HCT116 (cell line): ENCODE results near the gene PDE6B. TPM values are rescaled to one million over a fixed set of nuclear protein-coding genes. Genes with fewer than 3 reads are reported as not detected.

Source experiments
- ATAC-seq: fragments of 200-7000 bp; cut with Tn5 transposase; 2 replicates; pipeline ENCODE4 v1.9.1; 2020; ENCODE audit warnings: mild to moderate bottlenecking, moderate library complexity
- BruUV-seq: library from RNA; stranded (reverse); fragments of 400-500 nt; replicated peaks from 2 replicates; lab custom pipeline; 2021; lab: Mats Ljungman, UMichigan
- CTCF ChIA-PET: fragments of 300-600 bp; sonication (Branson Sonifier 250); formaldehyde crosslinking; loops from one replicate; lab custom pipeline; 2021; ENCODE audit warnings: antibody characterized with exemption; lab: Charles Lee
- POLR2A ChIA-PET: fragments of 300-600, 350-600 bp; sonication (Branson Sonifier 250); formaldehyde crosslinking; loops from one replicate; lab custom pipeline; 2021; ENCODE audit warnings: antibody characterized with exemption; lab: Charles Lee
- RAD21 ChIA-PET, 2 experiments: fragments of 300-600 bp; sonication (Branson Sonifier 250); formaldehyde crosslinking; loops; one replicate each; lab custom pipeline; 2023; ENCODE audit warnings: low total read pairs in 2 of 2; ENCODE audit not compliant: uncharacterized antibody in 2 of 2, unreplicated experiment in 2 of 2, low non-redundant PET in 1 of 2; lab: Charles Lee
- DNase-seq: peaks from one replicate; pipeline ENCODE4 v3.0.0-alpha.2; 2010; ENCODE audit warnings: low read depth, low spot score
- H2AFZ ChIP-seq: fragments of 200-600 bp; shearing (Covaris generic), sonication (generic); 2 replicates; pipeline ENCODE4 v1.6.1; 2017; ENCODE audit warnings: low read depth, mixed run types, mixed read lengths, antibody characterized with exemption, low read length; ENCODE audit not compliant: poor library complexity, severe bottlenecking
- H3K27ac ChIP-seq: 2 replicates; pipeline ENCODE4 v1.5.1; 2012; ENCODE audit warnings: low read depth, low read length
- H3K27me3 ChIP-seq: fragments of 200-600 bp; sonication (generic); 2 replicates; pipeline ENCODE4 v1.6.1; 2016; ENCODE audit warnings: mixed run types, low read length, mixed read lengths; ENCODE audit not compliant: insufficient read depth
- H3K36me3 ChIP-seq, 2 experiments: fragments of 200-500 bp in 1 of 2; fragments of 200-600 bp in 1 of 2; sonication (Bioruptor generic) in 1 of 2; sonication (generic) in 1 of 2; 2 replicates each; pipeline versions ENCODE4 v1.5.1 to v1.6.1; 2014 to 2016; ENCODE audit warnings: low read length in 2 of 2, inconsistent platforms in 1 of 2, mixed read lengths in 1 of 2, mixed run types in 1 of 2; ENCODE audit not compliant: insufficient read depth in 2 of 2, control insufficient read depth in 1 of 2
- H3K4me1 ChIP-seq, 2 experiments: fragments of 200-600 bp in 1 of 2; sonication (generic) in 1 of 2; 2 replicates each; pipeline versions ENCODE4 v1.5.1 to v1.6.1; 2012 to 2017; ENCODE audit warnings: low read length in 2 of 2, inconsistent platforms in 1 of 2, mild to moderate bottlenecking in 1 of 2, mixed read lengths in 1 of 2, mixed run types in 1 of 2, moderate library complexity in 1 of 2; ENCODE audit not compliant: insufficient read depth in 2 of 2, control insufficient read depth in 1 of 2
- H3K4me2 ChIP-seq: fragments of 200-600 bp; sonication (generic); 2 replicates; pipeline ENCODE4 v1.6.1; 2017; ENCODE audit warnings: mixed run types, low read length, mixed read lengths
- H3K4me3 ChIP-seq, 2 experiments: fragments of 200-600 bp in 1 of 2; sonication (generic) in 1 of 2; replicated peaks in 1 of 2; 2 replicates each; pipeline ENCODE4 v1.5.1; 2011 to 2016; ENCODE audit warnings: low read length in 2 of 2, control low read depth in 1 of 2, low read depth in 1 of 2, mild to moderate bottlenecking in 1 of 2, mixed read lengths in 1 of 2, mixed run types in 1 of 2
- H3K79me2 ChIP-seq: fragments of 200-600 bp; sonication (generic); 2 replicates; pipeline ENCODE4 v1.6.1; 2017; ENCODE audit warnings: mild to moderate bottlenecking, mixed run types, low read length, moderate library complexity, mixed read lengths; ENCODE audit not compliant: insufficient read depth
- H3K9ac ChIP-seq: fragments of 200-600 bp; sonication (generic); 2 replicates; pipeline ENCODE4 v1.6.1; 2016; ENCODE audit warnings: low read length, mixed read lengths
- H3K9me2 ChIP-seq: fragments of 200-600 bp; sonication (generic), shearing (Covaris generic); 2 replicates; pipeline ENCODE4 v1.6.1; 2017; ENCODE audit warnings: mixed run types, mild to moderate bottlenecking, moderate library complexity; ENCODE audit not compliant: insufficient read depth
- H3K9me3 ChIP-seq, 2 experiments: fragments of 200-500 bp in 1 of 2; fragments of 200-600 bp in 1 of 2; sonication (Bioruptor generic) in 1 of 2; sonication (generic) in 1 of 2; 2 replicates each; pipeline ENCODE4 v1.6.1; 2014 to 2017; ENCODE audit warnings: low read length in 2 of 2, mixed read lengths in 2 of 2, inconsistent platforms in 1 of 2, low read depth in 1 of 2, mild to moderate bottlenecking in 1 of 2, mixed run types in 1 of 2, moderate library complexity in 1 of 2; ENCODE audit not compliant: control insufficient read depth in 1 of 2, insufficient read depth in 1 of 2
- H4K20me1 ChIP-seq: fragments of 200-600 bp; sonication (generic), shearing (Covaris generic); 2 replicates; pipeline ENCODE4 v1.6.1; 2017; ENCODE audit warnings: mixed run types, mild to moderate bottlenecking, moderate library complexity; ENCODE audit not compliant: insufficient read depth
- ATF3 ChIP-seq: IDR thresholded peaks from 2 replicates; pipeline ENCODE4 v1.6.1; 2012
- CEBPB ChIP-seq: IDR thresholded peaks from 2 replicates; pipeline ENCODE4 v1.6.1; 2012; ENCODE audit warnings: low read depth
- EZH2phosphoT487 ChIP-seq: fragments of 200-600 bp; IDR thresholded peaks from 2 replicates; pipeline ENCODE4 v1.6.1; 2018; ENCODE audit warnings: antibody characterized with exemption, borderline replicate concordance
- JUND ChIP-seq: IDR thresholded peaks from 2 replicates; pipeline ENCODE4 v1.6.1; 2012
- SRF ChIP-seq: IDR thresholded peaks from 2 replicates; pipeline ENCODE4 v1.6.1; 2012; ENCODE audit warnings: low read depth
- TCF7L2 ChIP-seq: IDR thresholded peaks from 2 replicates; pipeline ENCODE4 v1.7.0; 2011; ENCODE audit warnings: borderline replicate concordance, inconsistent platforms; ENCODE audit not compliant: insufficient read depth, insufficient read length; ENCODE audit errors: extremely low read depth
- YY1 ChIP-seq: IDR thresholded peaks from 2 replicates; pipeline ENCODE4 v1.6.1; 2011; ENCODE audit warnings: low read length, low read depth, moderate library complexity, mild to moderate bottlenecking; ENCODE audit not compliant: insufficient replicate concordance; ENCODE audit errors: extremely low read depth
- ZBTB33 ChIP-seq: IDR thresholded peaks from 2 replicates; pipeline ENCODE4 v1.6.1; 2011; ENCODE audit warnings: mild to moderate bottlenecking, low read length, moderate library complexity; ENCODE audit not compliant: insufficient replicate concordance; ENCODE audit errors: extremely low read depth
- ZNF274 ChIP-seq: fragments of 200-500 bp; sonication (Bioruptor generic); IDR thresholded peaks from 2 replicates; pipeline ENCODE4 v1.6.1; 2014; ENCODE audit warnings: mild to moderate bottlenecking, low read depth, low read length, inconsistent platforms
- intact Hi-C: fragments of 100-400 bp; cut with micrococcal nuclease; formaldehyde crosslinking; loops from 2 replicates; pipeline ENCODE4 v1.10.0; 2022
- total RNA-seq: library from RNA; stranded (reverse); gene quantifications from one replicate; pipeline ENCODE4 v1.2.1, GENCODE V29; 2021; ENCODE audit not compliant: unreplicated experiment
- TF ChIP-seq, protein P1 (sequence below): IDR thresholded peaks from 2 replicates; pipeline ENCODE4 v1.6.1; 2012; ENCODE audit warnings: low read depth

PDE6B gene
- total RNA-seq, 1 experiment from 2014 or later = not detected

DNA sequence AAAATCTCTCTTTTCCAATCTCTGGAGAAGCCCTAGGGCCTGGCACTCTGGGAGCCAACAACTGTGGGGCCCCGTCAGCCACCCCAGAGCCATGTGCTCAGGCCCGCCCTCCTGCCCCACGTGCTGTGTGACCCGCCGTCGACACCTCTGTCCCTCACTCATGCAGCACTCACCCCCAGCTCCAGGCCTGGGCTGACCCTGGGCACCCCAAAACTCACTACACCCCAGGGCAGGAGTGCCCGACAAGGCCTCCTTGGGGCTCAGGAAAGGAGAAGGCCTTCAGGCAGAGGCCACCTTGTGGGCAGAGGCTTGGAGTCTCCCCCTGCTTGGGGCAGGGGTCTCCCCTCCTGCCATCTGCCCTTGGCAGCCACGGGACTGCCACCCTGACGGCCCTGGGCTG lies 54.7 kb downstream of the PDE6B start:
- Histone ChIP-seq H3K9ac (no peak overlapping the region), H4K20me1 (no peaks in the 10 kb centered on the region), H3K9me2 (no peaks in the 10 kb centered on the region), H3K4me3 (no peak overlapping the region), H3K79me2 (peaks cover 4% of the 10 kb centered on the region; the same call in 1 of the 2 replicates), H3K27ac (peak overlapping the region; percentile 23; the same call in 1 of the 2 replicates)
- ChIA-PET POLR2A (no interaction called here), CTCF (no interaction called here)
- intact Hi-C loops = no loop called here
- TF ChIP-seq ZNF274 (no peak), SRF (no peak), CEBPB (no peak), JUND (no peak), EZH2phosphoT487 (no peak), TCF7L2 (no peak), ZBTB33 (no peak), ATF3 (no peak), YY1 (no peak)
- TF ChIP-seq, protein P1, sequence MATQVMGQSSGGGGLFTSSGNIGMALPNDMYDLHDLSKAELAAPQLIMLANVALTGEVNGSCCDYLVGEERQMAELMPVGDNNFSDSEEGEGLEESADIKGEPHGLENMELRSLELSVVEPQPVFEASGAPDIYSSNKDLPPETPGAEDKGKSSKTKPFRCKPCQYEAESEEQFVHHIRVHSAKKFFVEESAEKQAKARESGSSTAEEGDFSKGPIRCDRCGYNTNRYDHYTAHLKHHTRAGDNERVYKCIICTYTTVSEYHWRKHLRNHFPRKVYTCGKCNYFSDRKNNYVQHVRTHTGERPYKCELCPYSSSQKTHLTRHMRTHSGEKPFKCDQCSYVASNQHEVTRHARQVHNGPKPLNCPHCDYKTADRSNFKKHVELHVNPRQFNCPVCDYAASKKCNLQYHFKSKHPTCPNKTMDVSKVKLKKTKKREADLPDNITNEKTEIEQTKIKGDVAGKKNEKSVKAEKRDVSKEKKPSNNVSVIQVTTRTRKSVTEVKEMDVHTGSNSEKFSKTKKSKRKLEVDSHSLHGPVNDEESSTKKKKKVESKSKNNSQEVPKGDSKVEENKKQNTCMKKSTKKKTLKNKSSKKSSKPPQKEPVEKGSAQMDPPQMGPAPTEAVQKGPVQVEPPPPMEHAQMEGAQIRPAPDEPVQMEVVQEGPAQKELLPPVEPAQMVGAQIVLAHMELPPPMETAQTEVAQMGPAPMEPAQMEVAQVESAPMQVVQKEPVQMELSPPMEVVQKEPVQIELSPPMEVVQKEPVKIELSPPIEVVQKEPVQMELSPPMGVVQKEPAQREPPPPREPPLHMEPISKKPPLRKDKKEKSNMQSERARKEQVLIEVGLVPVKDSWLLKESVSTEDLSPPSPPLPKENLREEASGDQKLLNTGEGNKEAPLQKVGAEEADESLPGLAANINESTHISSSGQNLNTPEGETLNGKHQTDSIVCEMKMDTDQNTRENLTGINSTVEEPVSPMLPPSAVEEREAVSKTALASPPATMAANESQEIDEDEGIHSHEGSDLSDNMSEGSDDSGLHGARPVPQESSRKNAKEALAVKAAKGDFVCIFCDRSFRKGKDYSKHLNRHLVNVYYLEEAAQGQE = no peak
- TF ChIP-seq, all 23 proteins: peak for 0
- RAD21 ChIA-PET = no interaction called here
- no TSS peak for BruUV-seq
- ATAC-seq (no peak), DNase-seq (no peak)
- Histone ChIP-seq H3K27me3 (no peaks in the 10 kb centered on the region), H3K9me3 (no peaks in the 10 kb centered on the region), H2AFZ (no peak overlapping the region), H3K36me3 (no peaks in the 10 kb centered on the region), H3K4me1 (peaks cover 23 to 58% of the 10 kb centered on the region in 2 experiments), H3K4me2 (no peak overlapping the region)
